OCI-LY7 (cell line): ENCODE measurements around the gene PTGER3. TPM values are rescaled to one million over a fixed set of nuclear protein-coding genes. Genes with fewer than 3 reads are reported as not detected.

Source experiments
- BruUV-seq: library from RNA; stranded (reverse); fragments of 400-500 nt; replicated peaks from 2 replicates; lab custom pipeline; 2021; lab: Mats Ljungman, UMichigan
- CTCF ChIA-PET: fragments of 300-600 bp; sonication (Branson Sonifier 250); formaldehyde crosslinking; loops from one replicate; lab custom pipeline; 2022; ENCODE audit warnings: antibody characterized with exemption; ENCODE audit not compliant: unreplicated experiment; lab: Charles Lee
- POLR2A ChIA-PET: fragments of 300-600 bp; sonication (Branson Sonifier 250); formaldehyde crosslinking; loops from one replicate; lab custom pipeline; 2022; ENCODE audit warnings: antibody characterized with exemption; lab: Charles Lee
- DNase-seq: peaks from one replicate; pipeline ENCODE4 v3.0.0-alpha.2; 2015; ENCODE audit warnings: low spot score
- H2AFZ ChIP-seq: fragments of 200-600 bp; sonication (generic), shearing (Covaris generic); 2 replicates; pipeline ENCODE4 v1.6.1; 2014; ENCODE audit warnings: mild to moderate bottlenecking, antibody characterized with exemption, low read length, moderate library complexity
- H3K27ac ChIP-seq: fragments of 200-600 bp; sonication (generic); 2 replicates; pipeline ENCODE4 v1.5.1; 2014; ENCODE audit warnings: mixed run types, low read depth, mild to moderate bottlenecking, moderate library complexity, low read length, inconsistent platforms; ENCODE audit not compliant: poor library complexity, severe bottlenecking
- H3K36me3 ChIP-seq: fragments of 200-600 bp; sonication (generic); 2 replicates; pipeline ENCODE4 v1.6.1; 2014; ENCODE audit warnings: mild to moderate bottlenecking, antibody characterized with exemption, low read length, moderate library complexity, mixed read lengths; ENCODE audit not compliant: insufficient read depth
- H3K4me1 ChIP-seq: fragments of 200-600 bp; sonication (generic); 2 replicates; pipeline ENCODE4 v1.5.1; 2014; ENCODE audit warnings: mild to moderate bottlenecking, low read length; ENCODE audit not compliant: insufficient read depth, poor library complexity, severe bottlenecking
- H3K4me2 ChIP-seq: fragments of 200-600 bp; sonication (generic); 2 replicates; pipeline ENCODE4 v1.6.1; 2014; ENCODE audit warnings: mild to moderate bottlenecking, low read length
- H3K4me3 ChIP-seq: fragments of 200-600 bp; sonication (generic); 2 replicates; pipeline ENCODE4 v1.5.1; 2014; ENCODE audit warnings: mild to moderate bottlenecking, low read depth, low read length; ENCODE audit not compliant: poor library complexity, severe bottlenecking
- H3K79me2 ChIP-seq: fragments of 200-600 bp; sonication (generic); 2 replicates; pipeline ENCODE4 v1.6.1; 2016; ENCODE audit warnings: low read depth, mild to moderate bottlenecking, low read length, moderate library complexity, mixed read lengths; ENCODE audit not compliant: insufficient read depth
- H3K9me2 ChIP-seq: fragments of 200-600 bp; sonication (generic); 2 replicates; pipeline ENCODE4 v1.6.1; 2016; ENCODE audit warnings: mild to moderate bottlenecking, low read length, mixed read lengths; ENCODE audit not compliant: insufficient read depth
- H3K9me3 ChIP-seq: fragments of 200-600 bp; sonication (generic); 2 replicates; pipeline ENCODE4 v1.6.1; 2014; ENCODE audit warnings: mild to moderate bottlenecking, mixed run types, low read length, mixed read lengths
- H4K20me1 ChIP-seq: fragments of 200-600 bp; sonication (generic); 2 replicates; pipeline ENCODE4 v1.6.1; 2014; ENCODE audit warnings: mild to moderate bottlenecking, antibody characterized with exemption, low read length, moderate library complexity, mixed read lengths; ENCODE audit not compliant: insufficient read depth
- CTCF ChIP-seq: fragments of 200-600 bp; sonication (generic); conservative IDR thresholded peaks from 2 replicates; pipeline ENCODE4 v1.5.1; 2014; ENCODE audit warnings: mild to moderate bottlenecking, antibody characterized with exemption, low read length, moderate library complexity, mixed read lengths
- EZH2phosphoT487 ChIP-seq: fragments of 200-600 bp; sonication (generic); IDR thresholded peaks from 2 replicates; pipeline ENCODE4 v1.6.1; 2018; ENCODE audit warnings: low read depth, borderline replicate concordance, mild to moderate bottlenecking, mixed run types, antibody characterized with exemption, low read length, moderate library complexity, mixed read lengths
- intact Hi-C: fragments of 100-400 bp; cut with micrococcal nuclease; formaldehyde crosslinking; loops from one replicate; pipeline ENCODE4 v1.10.0; 2022; ENCODE audit not compliant: unreplicated experiment
- total RNA-seq, 2 experiments: library from RNA; depleted of rRNA in 1 of 2; stranded (reverse); fragments of >200 nt in 1 of 2; shearing (Covaris generic) in 1 of 2; gene quantifications; 2 replicates each; pipeline ENCODE4 v1.2.3, GENCODE V29; 2014 to 2022

Gene PTGER3
- total RNA-seq, 2 experiments from 2014 or later = 0.13 TPM; not detected in 1

GRCh38 chr1:71080739-71081696 is 33.4 kb upstream of the PTGER3 start, which contains the start of gene ZRANB2:
Gene ZRANB2, minus strand, starts transcription at chr1:71081035. Its CDS starts 40 bp downstream, at chr1:71080995.
- H3K4me1 ChIP-seq = peaks cover 19% of the 10 kb centered on the region
- POLR2A ChIA-PET = interaction anchor here (0.6 to 2.2 kb wide), 13 partner anchors 8 to 980 kb away, joined by 3 to 6 read pairs (median 3); no protein-coding TSS in a partner anchor
- peak within 1 kb of the TSS; percentile 92 for H3K4me3 ChIP-seq
- DNase-seq = peak; percentile 98
- H2AFZ ChIP-seq = peak within 1 kb of the TSS; percentile 76; the same call in 1 of the 2 replicates
- no peaks in the 10 kb centered on the region for H3K9me2 ChIP-seq
- BruUV-seq = no TSS peak
- H3K27ac ChIP-seq = peak within 1 kb of the TSS; percentile 62
- H4K20me1 ChIP-seq = peaks cover 24% of the 10 kb centered on the region
- H3K79me2 ChIP-seq = peaks cover 49% of the 10 kb centered on the region
- H3K9me3 ChIP-seq = no peaks in the 10 kb centered on the region
- peaks cover 31% of the 10 kb centered on the region for H3K36me3 ChIP-seq
- H3K4me2 ChIP-seq = peak within 1 kb of the TSS; percentile 83
- CTCF ChIA-PET = no interaction called here
- intact Hi-C loops = loop anchor here (1.0 to 10.0 kb wide), 3 partner anchors 88 to 876 kb away; partner anchors contain the start of genes CTH and LRRC40
- TF ChIP-seq CTCF (peak; percentile 82), EZH2phosphoT487 (no peak)

- Histone ChIP-seq H3K4me1 (peaks cover 19% of the 10 kb centered on the region), H3K4me2 (peak overlapping the region; percentile 83), H3K9me2 (no peaks in the 10 kb centered on the region), H3K79me2 (peaks cover 56% of the 10 kb centered on the region), H3K4me3 (peak overlapping the region; percentile 92), H3K27ac (peak overlapping the region; percentile 62), H4K20me1 (peaks cover 25% of the 10 kb centered on the region), H2AFZ (peak overlapping the region; percentile 76; the same call in 1 of the 2 replicates), H3K9me3 (no peaks in the 10 kb centered on the region), H3K36me3 (peaks cover 39% of the 10 kb centered on the region)
- peak; percentile 38 for DNase-seq
- TF ChIP-seq EZH2phosphoT487 (no peak), CTCF (no peak)
- ChIA-PET CTCF (no interaction called here), POLR2A (interaction anchor here (0.6 to 2.2 kb wide), 9 partner anchors 10 to 870 kb away, joined by 3 to 6 read pairs (median 3); no protein-coding TSS in a partner anchor)
- BruUV-seq = no TSS peak
- intact Hi-C loops = loop anchor here (2.0 to 10.0 kb wide), 2 partner anchors 87 to 665 kb away; partner anchors contain the start of gene CTH
Observed at GRCh38 chr1:71080230-71080738, 32.7 kb upstream of the PTGER3 start.
